Psoas muscle (tissue), 8 donors: Measurements from ENCODE around the gene FOXRED2. TPM values are rescaled to one million over a fixed set of nuclear protein-coding genes. Genes with fewer than 3 reads are reported as not detected.

ENCODE experiments used
- ATAC-seq, 4 donors: fragments of 200-7000 bp; cut with Tn5 transposase; one replicate each; pipeline ENCODE4 v1.9.1; 2020; ENCODE audit warnings: moderate library complexity in 3 of 4, mild to moderate bottlenecking in 2 of 4
- DNase-seq, 2 donors: peaks; one replicate each; pipeline ENCODE4 v3.0.0-alpha.2; 2020
- H3K27ac ChIP-seq: fragments of 200-600 bp; one replicate; pipeline ENCODE4 v1.8.0; 2022
- H3K27me3 ChIP-seq, 3 donors: fragments of 200-600 bp in 1 of 3; one replicate each; pipeline versions ENCODE4 v1.6.1 to v1.8.0; 2013 to 2022; ENCODE audit warnings: low read length in 2 of 3, mild to moderate bottlenecking in 2 of 3, moderate library complexity in 1 of 3; ENCODE audit not compliant: insufficient read depth in 3 of 3
- H3K36me3 ChIP-seq, 2 donors: fragments of 200-600 bp in 1 of 2; one replicate each; pipeline versions ENCODE4 v1.6.1 to v1.8.0; 2013 to 2022; ENCODE audit warnings: low read depth in 1 of 2, mild to moderate bottlenecking in 1 of 2, moderate library complexity in 1 of 2; ENCODE audit not compliant: insufficient read depth in 1 of 2
- H3K4me1 ChIP-seq: fragments of 200-600 bp; one replicate; pipeline ENCODE4 v1.8.0; 2022
- H3K4me3 ChIP-seq: fragments of 200-600 bp; one replicate; pipeline ENCODE4 v1.8.0; 2022; ENCODE audit warnings: mild to moderate bottlenecking
- H3K9me3 ChIP-seq: fragments of 200-600 bp; one replicate; pipeline ENCODE4 v1.8.0; 2022
- WGBS, 3 donors: extraction: QIAGEN DNeasy Blood & Tissue Kit; methylation state at CpG; one replicate each; pipeline versions ENCODE4 v1.1.6 to v1.1.7; 2013; 5-methylcytosine and 5-hydroxymethylcytosine counted together
- intact Hi-C, 2 donors: fragments of 100-400 bp; cut with DNase I; formaldehyde crosslinking; loops; one replicate each; pipeline versions ENCODE4 v1.11.0 to v1.14.2; 2022
- polyA plus RNA-seq, 3 donors: library from polyadenylated mRNA; stranded (reverse); fragments of 200-250 nt; gene quantifications; one replicate each; pipeline ENCODE4 v1.2.3, GENCODE V29; 2013
- total RNA-seq, 4 donors: library from RNA; stranded (reverse); fragmentation: NEBNext Ultra II Directional in 2 of 4; extraction: Animal tissue kit (Norgen Biotek cat#: 25700) in 2 of 4; gene quantifications; one replicate each; pipeline versions ENCODE4 v1.2.1 to v1.2.4, GENCODE V29; 2021 to 2023
- TF ChIP-seq, protein P1 (sequence below): fragments of 200-600 bp; IDR thresholded peaks from one replicate; pipeline ENCODE4 v1.8.0; 2022; ENCODE audit warnings: antibody characterized with exemption
- donor health status: healthy with polysubstance abuse.
- donor health status: DM: no; HTN: no; CAD: no; lungs with moderate emphysema.
- donor health status: Bipolar disorder and iron deficiency.
- donor health status: healthy.
- donor health status: DM: yes; HTN: yes; CAD: no.
- donor health status: DM: no; HTN: no; CAD: no.
- donor health status: DM: no; HTN: no; CAD: no.
- donor health status: DM: yes; HTN: yes; CAD: no.

The FOXRED2 gene
- total and polyA plus RNA-seq, 7 donors = 3.3 to 10.2 (median 7.7) TPM

DNA sequence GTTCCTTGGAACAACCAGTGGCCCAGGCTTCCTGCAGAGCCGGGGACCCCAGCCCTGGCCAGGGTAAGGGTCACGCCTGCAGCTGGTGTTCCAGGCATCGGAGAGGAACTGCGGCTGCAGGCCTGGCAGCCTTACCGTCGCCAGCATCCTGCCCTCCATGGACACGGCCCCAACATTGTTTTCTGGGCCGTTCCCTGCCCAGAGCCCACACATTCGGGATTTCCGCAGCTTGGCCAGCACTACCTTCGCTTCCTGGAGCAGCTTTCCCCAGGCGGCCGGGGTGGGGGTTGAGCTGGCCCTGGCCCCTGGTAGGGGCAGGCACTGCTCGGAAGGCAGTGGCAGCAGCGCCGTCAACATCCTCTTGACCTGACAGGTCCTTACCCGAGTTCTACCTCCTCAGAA lies 43.1 kb downstream of the FOXRED2 start:
- H3K36me3 ChIP-seq = no peaks in the 10 kb centered on the region
- H3K9me3 ChIP-seq = no peaks in the 10 kb centered on the region
- intact Hi-C loops = loop anchor here (2.0 to 5.0 kb wide), 2 partner anchors 76 to 77 kb away; partner anchors contain the start of gene MYH9 (in 2 of the 2)
- WGBS, 3 donors = 36 to 55% (median 39%) methylated on average over 17 of the region's 17 CpGs
- H3K27me3 ChIP-seq = no peaks in the 10 kb centered on the region
- peak; percentile 52 to 76 for DNase-seq
- H3K4me3 ChIP-seq = no peak overlapping the region
- TF ChIP-seq, protein P1, sequence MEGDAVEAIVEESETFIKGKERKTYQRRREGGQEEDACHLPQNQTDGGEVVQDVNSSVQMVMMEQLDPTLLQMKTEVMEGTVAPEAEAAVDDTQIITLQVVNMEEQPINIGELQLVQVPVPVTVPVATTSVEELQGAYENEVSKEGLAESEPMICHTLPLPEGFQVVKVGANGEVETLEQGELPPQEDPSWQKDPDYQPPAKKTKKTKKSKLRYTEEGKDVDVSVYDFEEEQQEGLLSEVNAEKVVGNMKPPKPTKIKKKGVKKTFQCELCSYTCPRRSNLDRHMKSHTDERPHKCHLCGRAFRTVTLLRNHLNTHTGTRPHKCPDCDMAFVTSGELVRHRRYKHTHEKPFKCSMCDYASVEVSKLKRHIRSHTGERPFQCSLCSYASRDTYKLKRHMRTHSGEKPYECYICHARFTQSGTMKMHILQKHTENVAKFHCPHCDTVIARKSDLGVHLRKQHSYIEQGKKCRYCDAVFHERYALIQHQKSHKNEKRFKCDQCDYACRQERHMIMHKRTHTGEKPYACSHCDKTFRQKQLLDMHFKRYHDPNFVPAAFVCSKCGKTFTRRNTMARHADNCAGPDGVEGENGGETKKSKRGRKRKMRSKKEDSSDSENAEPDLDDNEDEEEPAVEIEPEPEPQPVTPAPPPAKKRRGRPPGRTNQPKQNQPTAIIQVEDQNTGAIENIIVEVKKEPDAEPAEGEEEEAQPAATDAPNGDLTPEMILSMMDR = no peak
- peaks cover 81% of the 10 kb centered on the region for H3K4me1 ChIP-seq
- ATAC-seq = no peak
- peak overlapping the region; percentile 97 for H3K27ac ChIP-seq

DNA sequence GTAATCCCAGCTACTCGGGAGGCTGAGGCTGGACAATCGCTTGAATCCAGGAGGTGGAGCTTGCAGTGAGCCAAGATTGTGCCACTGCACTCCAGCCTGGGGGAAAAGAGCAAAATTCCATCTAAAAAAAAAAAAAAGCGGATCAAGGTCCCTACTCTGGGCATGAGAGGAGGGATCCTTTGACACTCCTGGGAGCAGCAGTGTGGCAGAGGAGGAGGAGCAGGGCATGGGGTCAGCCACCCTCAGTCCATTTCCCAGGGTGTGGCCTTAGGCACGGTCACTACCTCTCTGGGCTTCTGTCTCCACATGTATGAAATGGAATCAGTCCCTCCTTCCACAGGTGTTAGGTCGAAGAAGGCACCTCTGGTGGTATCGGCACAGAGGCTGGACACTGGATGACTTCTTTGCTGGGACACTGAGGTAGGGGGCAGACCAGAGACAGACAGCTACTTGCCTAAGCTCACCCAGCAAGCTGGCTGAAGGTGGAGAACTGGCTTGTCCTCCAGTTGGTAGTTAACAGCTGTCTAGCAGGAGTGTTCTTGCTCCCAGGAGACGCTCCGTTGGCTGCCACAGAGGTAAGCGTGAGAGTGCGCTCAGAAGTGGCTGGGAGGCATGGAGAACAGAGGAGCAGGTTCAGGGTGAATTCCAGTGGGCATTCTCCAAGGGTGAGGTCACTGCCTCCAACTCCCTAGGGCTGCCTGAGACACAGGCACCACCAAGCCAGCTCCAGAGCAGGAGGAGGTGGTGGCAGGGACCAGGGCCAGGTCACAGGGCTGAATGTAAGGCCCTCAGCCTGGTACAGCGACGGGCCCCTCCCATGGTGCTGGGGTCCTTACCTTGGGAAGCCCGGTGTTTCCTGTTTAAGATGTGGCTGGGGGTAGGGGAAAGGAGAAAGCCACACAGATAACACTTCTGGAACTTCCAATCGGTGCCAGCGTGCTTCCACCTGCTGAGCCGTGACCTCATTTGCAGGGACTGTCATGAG lies 44.9 kb downstream of the FOXRED2 start:
- Histone ChIP-seq H3K27me3 (no peaks in the 10 kb centered on the region), H3K27ac (peak overlapping the region; percentile 97), H3K4me1 (peaks cover 75% of the 10 kb centered on the region), H3K9me3 (no peaks in the 10 kb centered on the region), H3K4me3 (no peak overlapping the region), H3K36me3 (no peaks in the 10 kb centered on the region)
- DNase-seq (peak; percentile 54 to 77), ATAC-seq (peak; percentile 45 to 75 (median 62))
- intact Hi-C loops = loop anchor here in 1 of 2 donors (5.0 kb wide), 1 partner anchor 75 kb away; the partner anchor contains the start of gene MYH9
- WGBS, 3 donors = 22 to 44% (median 31%) methylated on average over 15 to 16 of the region's 16 CpGs
- TF ChIP-seq, protein P1 = no peak

DNA sequence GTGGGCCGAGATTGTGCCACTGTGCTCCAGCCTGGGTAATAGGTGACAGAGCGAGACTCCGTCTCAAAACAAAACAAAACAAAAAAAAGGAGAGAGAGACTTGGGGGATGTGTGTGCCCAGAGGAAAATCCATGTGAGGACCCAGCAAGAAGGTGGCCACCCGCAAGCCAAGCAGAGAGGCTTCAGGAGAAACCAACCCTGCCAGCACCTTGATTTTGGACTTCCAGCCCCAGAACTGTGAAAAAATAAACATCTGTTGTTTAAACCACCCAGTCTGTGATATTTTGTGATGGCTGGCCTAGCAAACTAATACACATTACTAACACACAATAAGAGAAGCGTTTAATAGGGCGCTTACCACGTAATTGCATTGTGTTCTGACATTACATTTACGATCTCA lies 46.6 kb downstream of the FOXRED2 start:
- Histone ChIP-seq H3K36me3 (no peaks in the 10 kb centered on the region), H3K9me3 (no peaks in the 10 kb centered on the region), H3K4me3 (no peak overlapping the region), H3K27me3 (no peaks in the 10 kb centered on the region), H3K27ac (peak overlapping the region; percentile 97), H3K4me1 (peaks cover 65% of the 10 kb centered on the region)
- ATAC-seq (no peak), DNase-seq (no peak)
- 89 to 98% (median 98%) methylated on average over 8 of the region's 8 CpGs for WGBS, 3 donors
- TF ChIP-seq, protein P1 = no peak
- intact Hi-C loops = loop anchor here in 1 of 2 donors (5.0 kb wide), 1 partner anchor 73 kb away; the partner anchor contains the start of gene MYH9

DNA sequence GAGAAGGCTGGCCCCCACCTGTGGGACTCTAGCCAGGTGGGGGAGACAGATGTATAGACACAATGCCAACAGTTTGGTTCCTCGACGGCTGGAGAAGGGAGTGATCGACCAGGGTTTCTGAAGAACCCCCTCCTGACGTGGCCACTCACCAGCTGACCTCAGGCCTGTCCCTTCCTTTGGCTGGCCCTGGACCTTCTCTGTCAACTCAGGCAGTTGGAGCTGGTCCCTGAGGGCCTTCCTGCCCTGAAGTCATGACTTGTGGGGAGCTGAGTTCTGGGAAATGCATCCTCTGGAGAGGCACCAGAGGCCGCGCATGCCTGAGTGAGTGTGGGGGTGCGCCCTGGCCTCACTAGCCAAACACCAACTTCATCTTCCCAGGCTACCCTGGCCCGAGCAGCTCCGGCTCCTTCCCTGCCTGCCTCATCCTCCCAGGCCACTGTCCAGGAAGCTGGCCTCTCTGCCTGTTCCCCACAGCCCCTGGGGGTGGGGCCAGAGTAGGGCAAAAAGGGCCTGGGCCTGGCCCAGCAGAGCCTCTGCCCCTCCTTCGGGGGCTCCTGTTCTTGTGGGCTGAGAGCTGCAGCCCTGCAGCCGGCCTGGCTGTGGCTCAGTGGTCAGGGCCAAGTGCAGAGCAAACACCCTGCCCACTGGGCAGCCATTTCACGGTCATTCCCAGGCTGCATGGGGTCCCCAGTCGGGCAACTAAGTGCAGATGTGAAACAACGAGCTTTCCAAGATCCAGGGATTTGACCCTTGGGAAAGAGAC lies 49.0 kb downstream of the FOXRED2 start:
- Histone ChIP-seq H3K4me1 (peaks cover 51% of the 10 kb centered on the region), H3K27me3 (no peaks in the 10 kb centered on the region), H3K36me3 (no peaks in the 10 kb centered on the region), H3K9me3 (no peaks in the 10 kb centered on the region), H3K27ac (peak overlapping the region; percentile 96), H3K4me3 (no peak overlapping the region)
- TF ChIP-seq, protein P1 = no peak
- DNase-seq (peak; percentile 55 to 71), ATAC-seq (no peak)
- intact Hi-C loops = no loop called here
- WGBS, 3 donors = 51 to 62% (median 57%) methylated on average over 14 of the region's 14 CpGs
